PC-3 (cell line): Measurements from ENCODE around the gene TLE5. TPM values are rescaled to one million over a fixed set of nuclear protein-coding genes. Genes with fewer than 3 reads are reported as not detected.

Source experiments
- ATAC-seq: fragments of 200-7000 bp; cut with Tn5 transposase; 2 replicates; pipeline ENCODE4 v1.9.1; 2020; ENCODE audit warnings: mild to moderate bottlenecking, moderate library complexity
- BruUV-seq: library from RNA; stranded (reverse); fragments of 400-500 nt; replicated peaks from 2 replicates; lab custom pipeline; 2021; lab: Mats Ljungman, UMichigan
- CTCF ChIA-PET: fragments of 300-600 bp; sonication (Branson Sonifier 250); formaldehyde crosslinking; loops from one replicate; lab custom pipeline; 2022; ENCODE audit warnings: antibody characterized with exemption; lab: Charles Lee
- POLR2A ChIA-PET: fragments of 300-600 bp; sonication (Branson Sonifier 250); formaldehyde crosslinking; loops from one replicate; lab custom pipeline; 2022; ENCODE audit warnings: antibody characterized with exemption; ENCODE audit not compliant: unreplicated experiment; lab: Charles Lee
- DNase-seq: peaks from one replicate; pipeline ENCODE4 v3.0.0-alpha.2; 2015
- H2AFZ ChIP-seq: fragments of 300-600 bp; sonication (generic); 2 replicates; pipeline ENCODE4 v1.6.0; 2016; ENCODE audit warnings: antibody characterized with exemption, low read length
- H3F3A ChIP-seq: fragments of 300-600 bp; sonication (generic); one replicate; pipeline ENCODE4 v1.6.0; 2017; ENCODE audit warnings: antibody characterized with exemption, low read length, control low read depth, mild to moderate bottlenecking; ENCODE audit not compliant: unreplicated experiment
- H3K27ac ChIP-seq: fragments of 300-600 bp; sonication (generic); 2 replicates; pipeline ENCODE4 v1.5.1; 2016; ENCODE audit warnings: mild to moderate bottlenecking, low read length
- H3K27me3 ChIP-seq: fragments of 300-600 bp; sonication (generic); 2 replicates; pipeline ENCODE4 v1.6.1; 2016; ENCODE audit warnings: low read length, mixed read lengths
- H3K36me3 ChIP-seq: fragments of 300-600 bp; sonication (generic); 2 replicates; pipeline ENCODE4 v1.6.1; 2016; ENCODE audit warnings: low read depth, mixed run types, low read length, mixed read lengths
- H3K4me1 ChIP-seq: fragments of 300-600 bp; sonication (generic); 2 replicates; pipeline ENCODE4 v1.5.1; 2016; ENCODE audit warnings: low read length; ENCODE audit not compliant: insufficient read depth
- H3K4me2 ChIP-seq: fragments of 300-600 bp; sonication (generic); 2 replicates; pipeline ENCODE4 v1.6.0; 2016; ENCODE audit warnings: low read length
- H3K4me3 ChIP-seq: fragments of 300-600 bp; sonication (generic); 2 replicates; pipeline ENCODE4 v1.5.1; 2016; ENCODE audit warnings: mild to moderate bottlenecking, low read length, mixed read lengths
- H3K79me2 ChIP-seq: fragments of 300-600 bp; sonication (generic); 2 replicates; pipeline ENCODE4 v1.6.1; 2017; ENCODE audit warnings: low read length, mixed read lengths
- H3K9ac ChIP-seq: fragments of 300-600 bp; sonication (generic); 2 replicates; pipeline ENCODE4 v1.6.0; 2016; ENCODE audit warnings: mild to moderate bottlenecking, low read length
- H3K9me2 ChIP-seq: fragments of 300-600 bp; sonication (generic); replicated peaks from 2 replicates; pipeline ENCODE4 v1.6.1; 2016; ENCODE audit warnings: mixed run types, low read length, mixed read lengths
- H3K9me3 ChIP-seq: fragments of 300-600 bp; sonication (generic); 2 replicates; pipeline ENCODE4 v1.6.1; 2016; ENCODE audit warnings: low read length, mixed read lengths
- H4K20me1 ChIP-seq: fragments of 300-600 bp; sonication (generic); 2 replicates; pipeline ENCODE4 v1.6.1; 2016; ENCODE audit warnings: low read length, mixed read lengths
- CTCF ChIP-seq: fragments of 300-600 bp; sonication (generic); conservative IDR thresholded peaks from 2 replicates; pipeline ENCODE4 v1.5.1; 2017; ENCODE audit warnings: antibody characterized with exemption, low read depth, mild to moderate bottlenecking, low read length
- EZH2 ChIP-seq: fragments of 300-600 bp; sonication (generic); IDR thresholded peaks from one replicate; pipeline ENCODE4 v1.6.1; 2017; ENCODE audit warnings: antibody characterized with exemption, mild to moderate bottlenecking, low read length; ENCODE audit not compliant: unreplicated experiment
- EZH2phosphoT487 ChIP-seq: fragments of 300-600 bp; sonication (generic); IDR thresholded peaks from 2 replicates; pipeline ENCODE4 v1.6.1; 2018; ENCODE audit warnings: mild to moderate bottlenecking, antibody characterized with exemption, low read length, borderline replicate concordance
- intact Hi-C: fragments of 100-400 bp; cut with micrococcal nuclease; formaldehyde crosslinking; loops from 2 replicates; pipeline ENCODE4 v1.9.0; 2023
- total RNA-seq: library from RNA; depleted of rRNA; stranded (reverse); fragments of >200 nt; gene quantifications from 2 replicates; pipeline ENCODE4 v1.2.3, GENCODE V29; 2014

The TLE5 gene
- total RNA-seq, 1 experiment from 2014 or later: 351 TPM

- Histone ChIP-seq H3K36me3 (no peaks in the 10 kb centered on the region), H3K4me1 (peaks cover 7% of the 10 kb centered on the region; the same call in 1 of the 2 replicates), H2AFZ (no peak overlapping the region), H3K9me2 (no peaks in the 10 kb centered on the region), H3K9ac (no peak overlapping the region), H4K20me1 (peaks cover 4% of the 10 kb centered on the region; the same call in 1 of the 2 replicates), H3K4me3 (no peak overlapping the region), H3K27ac (no peak overlapping the region), H3K79me2 (peaks cover 91% of the 10 kb centered on the region), H3K4me2 (no peak overlapping the region), H3F3A (no peaks in the 10 kb centered on the region), H3K27me3 (no peaks in the 10 kb centered on the region), H3K9me3 (no peaks in the 10 kb centered on the region)
- no TSS peak for BruUV-seq
- ChIA-PET POLR2A (no interaction called here), CTCF (no interaction called here)
- DNase-seq (no peak), ATAC-seq (no peak)
- intact Hi-C loops: no loop called here
- TF ChIP-seq EZH2 (no peak), CTCF (no peak), EZH2phosphoT487 (no peak)
Observed at GRCh38 chr19:3100747-3101730, 38.7 kb upstream of the TLE5 start.

- DNase-seq (no peak), ATAC-seq (no peak)
- Histone ChIP-seq H3K79me2 (peaks cover 91% of the 10 kb centered on the region), H3K4me3 (no peak overlapping the region), H2AFZ (no peak overlapping the region), H3K27ac (no peak overlapping the region), H3K9ac (no peak overlapping the region), H3F3A (no peaks in the 10 kb centered on the region), H3K9me2 (no peaks in the 10 kb centered on the region), H3K4me1 (peaks cover 7% of the 10 kb centered on the region; the same call in 1 of the 2 replicates), H4K20me1 (peaks cover 9% of the 10 kb centered on the region; the same call in 1 of the 2 replicates), H3K27me3 (no peaks in the 10 kb centered on the region), H3K4me2 (no peak overlapping the region), H3K36me3 (no peaks in the 10 kb centered on the region), H3K9me3 (no peaks in the 10 kb centered on the region)
- TF ChIP-seq CTCF (no peak), EZH2phosphoT487 (no peak), EZH2 (no peak)
- ChIA-PET CTCF (no interaction called here), POLR2A (no interaction called here)
- intact Hi-C loops: no loop called here
- no TSS peak for BruUV-seq
Observed at GRCh38 chr19:3100331-3100730, 38.0 kb upstream of the TLE5 start.
